Endothelial cell of umbilical vein (primary cell): ENCODE measurements around the gene RAC3. TPM values are rescaled to one million over a fixed set of nuclear protein-coding genes. Genes with fewer than 3 reads are reported as not detected.

Source experiments
- BruUV-seq: library from RNA; stranded (reverse); fragments of 400-500 nt; replicated peaks from 2 replicates; lab custom pipeline; 2021; lab: Mats Ljungman, UMichigan
- CTCF ChIA-PET: fragments of 300-600, 350-600 bp; sonication (Branson Sonifier 250); formaldehyde crosslinking; loops from one replicate; lab custom pipeline; 2021; ENCODE audit warnings: antibody characterized with exemption, inconsistent platforms; lab: Charles Lee
- POLR2A ChIA-PET: fragments of 300-600, 350-600 bp; sonication (Branson Sonifier 250); formaldehyde crosslinking; loops from one replicate; lab custom pipeline; 2021; ENCODE audit warnings: antibody characterized with exemption, inconsistent platforms; lab: Charles Lee
- DNase-seq: peaks from one replicate; pipeline ENCODE4 v3.0.0-alpha.2; 2011; ENCODE audit warnings: low read depth, low spot score
- FAIRE-seq: peaks from 2 replicates; lab custom pipeline; 2011; peaks lifted over from hg19 to GRCh38; lab: Jason Lieb, UNC
- H2AFZ ChIP-seq: 2 replicates; pipeline ENCODE4 v1.6.0; 2012; ENCODE audit warnings: low read depth, low read length, control low read depth, inconsistent platforms
- H3K27ac ChIP-seq: 2 replicates; pipeline ENCODE4 v1.5.1; 2011; ENCODE audit warnings: low read depth, mild to moderate bottlenecking, control low read depth, low read length, moderate library complexity; ENCODE audit not compliant: insufficient read depth
- H3K27me3 ChIP-seq, 2 experiments: 2 replicates each; pipeline versions ENCODE4 v1.6.0 to v1.6.1; 2011; ENCODE audit warnings: low read length in 2 of 2, mixed read lengths in 1 of 2; ENCODE audit not compliant: control insufficient read depth in 2 of 2, insufficient read depth in 2 of 2
- H3K36me3 ChIP-seq, 2 experiments: 2 replicates in 1 of 2; 3 replicates in 1 of 2; pipeline ENCODE4 v1.5.1; 2011; ENCODE audit warnings: low read length in 2 of 2, mild to moderate bottlenecking in 1 of 2, moderate library complexity in 1 of 2; ENCODE audit not compliant: control insufficient read depth in 2 of 2, insufficient read depth in 2 of 2; ENCODE audit errors: extremely low read depth in 1 of 2
- H3K4me1 ChIP-seq: 3 replicates; pipeline ENCODE4 v1.5.1; 2011; ENCODE audit warnings: mild to moderate bottlenecking, low read length; ENCODE audit not compliant: control insufficient read depth, insufficient read depth; ENCODE audit errors: extremely low read depth
- H3K4me2 ChIP-seq: 2 replicates; pipeline ENCODE4 v1.6.1; 2011; ENCODE audit warnings: low read length, control low read depth, mixed read lengths; ENCODE audit not compliant: insufficient read depth
- H3K4me3 ChIP-seq, 3 experiments: fragments of 200-600 bp in 1 of 3; sonication (generic), shearing (Covaris generic) in 1 of 3; replicated peaks in 1 of 3; 2 replicates each; pipeline ENCODE4 v1.5.1; 2011 to 2016; ENCODE audit warnings: control low read depth in 3 of 3, low read length in 3 of 3, mild to moderate bottlenecking in 2 of 3, inconsistent platforms in 1 of 3, low read depth in 1 of 3, moderate library complexity in 1 of 3; ENCODE audit not compliant: insufficient read depth in 1 of 3
- H3K79me2 ChIP-seq: 2 replicates; pipeline ENCODE4 v1.6.0; 2012; ENCODE audit warnings: low read length, inconsistent platforms; ENCODE audit not compliant: control insufficient read depth, insufficient read depth
- H3K9ac ChIP-seq: replicated peaks from 2 replicates; pipeline ENCODE3; 2011; ENCODE audit warnings: low read length, control low read depth; ENCODE audit not compliant: insufficient read depth; ENCODE audit errors: extremely low read depth
- H3K9me1 ChIP-seq: replicated peaks from 3 replicates; pipeline ENCODE4 v1.6.0; 2011; ENCODE audit warnings: mild to moderate bottlenecking, low read length; ENCODE audit not compliant: control insufficient read depth, insufficient read depth; ENCODE audit errors: extremely low read depth
- H3K9me3 ChIP-seq: replicated peaks from 2 replicates; pipeline ENCODE4 v1.5.1; 2012; ENCODE audit warnings: low read length, inconsistent platforms; ENCODE audit not compliant: control insufficient read depth, insufficient read depth
- H4K20me1 ChIP-seq: replicated peaks from 2 replicates; pipeline ENCODE3; 2011; ENCODE audit warnings: mild to moderate bottlenecking, low read length; ENCODE audit not compliant: control insufficient read depth, insufficient read depth; ENCODE audit errors: extremely low read depth
- CTCF ChIP-seq, 2 donors: IDR thresholded peaks; 1 replicate in 1 of 2; 2 replicates in 1 of 2; pipeline ENCODE4 v1.5.1; 2011; ENCODE audit warnings: low read length in 2 of 2, mild to moderate bottlenecking in 2 of 2, moderate library complexity in 2 of 2, control low read depth in 1 of 2, inconsistent platforms in 1 of 2, low read depth in 1 of 2; ENCODE audit not compliant: insufficient read depth in 1 of 2; ENCODE audit errors: extremely low read depth in 1 of 2
- EZH2 ChIP-seq: IDR thresholded peaks from 2 replicates; pipeline ENCODE4 v1.6.1; 2012; ENCODE audit warnings: borderline replicate concordance, low read depth, mild to moderate bottlenecking, moderate library complexity, low read length, inconsistent platforms; ENCODE audit not compliant: severe bottlenecking
- FOS ChIP-seq: IDR thresholded peaks from 2 replicates; pipeline ENCODE4 v1.6.1; 2011; ENCODE audit warnings: mild to moderate bottlenecking, low read length, moderate library complexity, borderline replicate concordance; ENCODE audit not compliant: insufficient read depth
- GATA2 ChIP-seq: IDR thresholded peaks from 2 replicates; pipeline ENCODE4 v1.7.0; 2011; ENCODE audit warnings: low read depth, mild to moderate bottlenecking, moderate library complexity, mixed read lengths, low read length; ENCODE audit not compliant: insufficient read length, insufficient read depth
- JUN ChIP-seq: IDR thresholded peaks from 2 replicates; pipeline ENCODE4 v1.6.1; 2011; ENCODE audit warnings: borderline replicate concordance, low read depth; ENCODE audit not compliant: insufficient read length, insufficient read depth
- MAX ChIP-seq: IDR thresholded peaks from 2 replicates; pipeline ENCODE4 v1.6.1; 2011; ENCODE audit not compliant: insufficient read depth, insufficient read length
- MYC ChIP-seq: IDR thresholded peaks from one replicate; pipeline ENCODE4 v1.6.1; 2011; ENCODE audit warnings: mild to moderate bottlenecking, low read depth, low read length
- POLR2A ChIP-seq: IDR thresholded peaks from 2 replicates; pipeline ENCODE4 v1.6.1; 2012; ENCODE audit warnings: low read depth, mild to moderate bottlenecking, control low read depth, low read length
- POLR2AphosphoS5 ChIP-seq: IDR thresholded peaks from 2 replicates; pipeline ENCODE4 v1.6.1; 2012; ENCODE audit warnings: low read depth, mild to moderate bottlenecking, control low read depth, low read length, moderate library complexity; ENCODE audit not compliant: insufficient read depth
- dilution Hi-C: fragments of 300-500 bp; cut with MboI; formaldehyde crosslinking; loops from one replicate; pipeline ENCODE4 v1.15.0; 2019; ENCODE audit warnings: low sequenced_read_pairs; ENCODE audit not compliant: extremely low pct_ligation_motif_present
- intact Hi-C: fragments of 100-400 bp; cut with micrococcal nuclease; formaldehyde crosslinking; loops from one replicate; pipeline ENCODE4 v1.10.0; 2022
- polyA plus RNA-seq, 4 experiments: library from polyadenylated mRNA; depleted of rRNA in 3 of 4; stranded (reverse) in 3 of 4; unstranded in 1 of 4; fragments of >200 nt; gene quantifications; 2 replicates each; pipeline versions ENCODE4 v1.2.1 to v1.2.3, GENCODE V29; 2011 to 2012; ENCODE audit warnings: missing spikeins in 1 of 4
- total RNA-seq: library from RNA; stranded (reverse); gene quantifications from 2 replicates; pipeline ENCODE4 v1.2.3, GENCODE V29; 2021

The RAC3 gene
- total and polyA plus RNA-seq, 2 donors (not counting 3 experiments of a cell fraction or from before 2014, with no cell fraction given) = 34.1 to 56.0 TPM

- H3K79me2 ChIP-seq = no peaks in the 10 kb centered on the region
- DNase-seq = no peak
- H4K20me1 ChIP-seq = no peaks in the 10 kb centered on the region
- dilution Hi-C loops (no loop called here), intact Hi-C loops (no loop called here)
- H3K4me3 ChIP-seq = no peak overlapping the region
- no peaks in the 10 kb centered on the region for H3K9me3 ChIP-seq
- ChIA-PET CTCF (interaction anchor here (1.2 to 1.8 kb wide), 3 partner anchors 20 to 36 kb away, joined by 3 to 6 read pairs (median 4); no protein-coding TSS in a partner anchor), POLR2A (interaction anchor here (0.7 kb wide), 1 partner anchor 29 kb away, joined by 5 read pairs; no protein-coding TSS in a partner anchor)
- no peak overlapping the region for H3K9ac ChIP-seq
- no peak overlapping the region for H3K27ac ChIP-seq
- no peaks in the 10 kb centered on the region for H3K27me3 ChIP-seq
- peaks cover 0 to 18% of the 10 kb centered on the region in 2 experiments for H3K36me3 ChIP-seq
- H3K4me2 ChIP-seq = no peak overlapping the region
- no peaks in the 10 kb centered on the region for H3K9me1 ChIP-seq
- FAIRE-seq = no peak
- no peak overlapping the region for H2AFZ ChIP-seq
- H3K4me1 ChIP-seq = no peaks in the 10 kb centered on the region
- BruUV-seq = no TSS peak
- TF ChIP-seq FOS (no peak), MYC (no peak), JUN (no peak), POLR2AphosphoS5 (no peak), CTCF (IDR thresholded peaks at IDR 0.05; ENCODE audit: extremely low read depth in 1 of 2, insufficient read depth in 1 of 2, low read depth in 1 of 2, low read length in 2 of 2) (no peak), EZH2 (no peak), POLR2A (no peak), MAX (no peak), GATA2 (no peak)
These were observed 47.7 kb upstream of the RAC3 start for GRCh38 chr17:81983639-81984373.
